ENCODE results near the gene MRC1. TPM values are rescaled to one million over a fixed set of nuclear protein-coding genes. Genes with fewer than 3 reads are reported as not detected.

MRC1 gene
- total and polyA plus RNA-seq, 10 of the 15 experiments (the other 5 are each of a cell fraction or from before 2014, with no cell fraction given): 0.01 to 0.21 (median 0.03) TPM; not detected in 5

GRCh38 chr10:17811146-17811865 lies 2.2 kb downstream of the MRC1 start:
- in situ Hi-C loops (cut with MboI): no loop called here
- no peaks in the 10 kb centered on the region for H3K36me3 ChIP-seq (ENCODE audit: control insufficient read depth in 2 of 2, insufficient read depth in 2 of 2, low read length in 1 of 2)
- no peaks in the 10 kb centered on the region for H3K9me3 ChIP-seq (replicated peaks; ENCODE audit: control insufficient read depth, insufficient read depth, low read length)
- no peak for TF ChIP-seq SRF (IDR thresholded peaks at IDR 0.05; ENCODE audit: low read depth in 2 of 2, low read length in 2 of 2)
- no peak for TF ChIP-seq SUPT20H (IDR thresholded peaks at IDR 0.05; ENCODE audit: borderline replicate concordance, control insufficient read depth, low read depth, low read length)
- no peak for TF ChIP-seq TAF1 (IDR thresholded peaks at IDR 0.05; ENCODE audit: borderline replicate concordance, low read depth, low read length)
- TF ChIP-seq ASH2L (IDR thresholded peaks at IDR 0.05; ENCODE audit: borderline replicate concordance, low read depth): no peak
- TF ChIP-seq FOXM1 (IDR thresholded peaks at IDR 0.05; ENCODE audit: low read depth, low read length): no peak
- TF ChIP-seq, protein P1, sequence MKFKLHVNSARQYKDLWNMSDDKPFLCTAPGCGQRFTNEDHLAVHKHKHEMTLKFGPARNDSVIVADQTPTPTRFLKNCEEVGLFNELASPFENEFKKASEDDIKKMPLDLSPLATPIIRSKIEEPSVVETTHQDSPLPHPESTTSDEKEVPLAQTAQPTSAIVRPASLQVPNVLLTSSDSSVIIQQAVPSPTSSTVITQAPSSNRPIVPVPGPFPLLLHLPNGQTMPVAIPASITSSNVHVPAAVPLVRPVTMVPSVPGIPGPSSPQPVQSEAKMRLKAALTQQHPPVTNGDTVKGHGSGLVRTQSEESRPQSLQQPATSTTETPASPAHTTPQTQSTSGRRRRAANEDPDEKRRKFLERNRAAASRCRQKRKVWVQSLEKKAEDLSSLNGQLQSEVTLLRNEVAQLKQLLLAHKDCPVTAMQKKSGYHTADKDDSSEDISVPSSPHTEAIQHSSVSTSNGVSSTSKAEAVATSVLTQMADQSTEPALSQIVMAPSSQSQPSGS (IDR thresholded peaks at IDR 0.05; ENCODE audit: low read length): no peak
- no peak for TF ChIP-seq USF1 (IDR thresholded peaks at IDR 0.05; ENCODE audit: borderline replicate concordance, extremely low read length, insufficient read depth, low read depth, low read length)
- no peak for TF ChIP-seq BACH1 (IDR thresholded peaks at IDR 0.05; ENCODE audit: borderline replicate concordance)
- no peak for TF ChIP-seq CBX5 (IDR thresholded peaks at IDR 0.05; ENCODE audit: low read depth)
- TF ChIP-seq RAD21 (IDR thresholded peaks at IDR 0.05; ENCODE audit: insufficient read depth, low read depth, low read length): no peak
- no peak for TF ChIP-seq EGR1 (IDR thresholded peaks at IDR 0.05; ENCODE audit: borderline replicate concordance in 1 of 2, low read depth in 2 of 2, low read length in 2 of 2)
- TF ChIP-seq BMI1 (IDR thresholded peaks at IDR 0.05; ENCODE audit: borderline replicate concordance): no peak
- no peak for TF ChIP-seq RAD51 (IDR thresholded peaks at IDR 0.05)
- TF ChIP-seq, protein P2, sequence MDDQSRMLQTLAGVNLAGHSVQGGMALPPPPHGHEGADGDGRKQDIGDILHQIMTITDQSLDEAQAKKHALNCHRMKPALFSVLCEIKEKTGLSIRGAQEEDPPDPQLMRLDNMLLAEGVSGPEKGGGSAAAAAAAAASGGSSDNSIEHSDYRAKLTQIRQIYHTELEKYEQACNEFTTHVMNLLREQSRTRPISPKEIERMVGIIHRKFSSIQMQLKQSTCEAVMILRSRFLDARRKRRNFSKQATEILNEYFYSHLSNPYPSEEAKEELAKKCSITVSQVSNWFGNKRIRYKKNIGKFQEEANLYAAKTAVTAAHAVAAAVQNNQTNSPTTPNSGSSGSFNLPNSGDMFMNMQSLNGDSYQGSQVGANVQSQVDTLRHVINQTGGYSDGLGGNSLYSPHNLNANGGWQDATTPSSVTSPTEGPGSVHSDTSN (IDR thresholded peaks at IDR 0.05; ENCODE audit: insufficient replicate concordance, low read depth, low read length): no peak
- TF ChIP-seq ZNF24 (IDR thresholded peaks at IDR 0.05): no peak
- no peak for TF ChIP-seq SKIL (IDR thresholded peaks at IDR 0.05; ENCODE audit: low read depth, poor library complexity, severe bottlenecking)
- ATAC-seq (no peak), FAIRE-seq (no peak), DNase-seq (ENCODE audit: low read depth, low spot score) (no peak)
- CTCF ChIA-PET: no interaction called here
- POLR2A ChIA-PET: no interaction called here
- H3K4me3 ChIP-seq: no peak overlapping the region
- SMC1A ChIA-PET (ENCODE audit: uncharacterized antibody, unreplicated experiment): no interaction called here
- H3K27me3 ChIP-seq (replicated peaks in 1 of 2; ENCODE audit: control insufficient read depth in 2 of 2, insufficient read depth in 2 of 2, low read length in 1 of 2): peaks cover 0 to 5% of the 10 kb centered on the region in 2 experiments; a peak in 2 of 4 replicates
- H3K27ac ChIP-seq (ENCODE audit: control insufficient read depth, insufficient read depth): no peak overlapping the region
- no peak overlapping the region for H3K4me2 ChIP-seq (ENCODE audit: control insufficient read depth, insufficient read depth)
- no peak overlapping the region for H2AFZ ChIP-seq (ENCODE audit: control insufficient read depth, low read depth, low read length)
- no TSS peak for BruUV-seq (replicated peaks)
- H3K9ac ChIP-seq (ENCODE audit: control insufficient read depth, insufficient read depth, low read length): no peak overlapping the region
- intact Hi-C loops (cut with micrococcal nuclease; ENCODE audit: unreplicated experiment): no loop called here
- no peaks in the 10 kb centered on the region for H4K20me1 ChIP-seq (ENCODE audit: control insufficient read depth, insufficient read depth)
- no peaks in the 10 kb centered on the region for H3K4me1 ChIP-seq (ENCODE audit: control insufficient read depth, insufficient read depth, low read length)
- RAD21 ChIA-PET (ENCODE audit: unreplicated experiment): no interaction called here
- WGBS (ENCODE audit: insufficient coverage, insufficient replicate concordance, low lambda C conversion rate, missing lambda C conversion rate): 0% methylated on average over 4 of the region's 4 CpGs
- no peaks in the 10 kb centered on the region for H3K79me2 ChIP-seq (ENCODE audit: control insufficient read depth, insufficient read depth, low read length)

Data from GM12878 (cell line).